HCT116 (cell line): ENCODE data around the gene ADGRD1.

ENCODE experiments used
- EZH2 ChIP-seq: fragments of 200-600 bp; sonication (generic); IDR thresholded peaks from 2 replicates; pipeline ENCODE4 v1.6.1; 2017; ENCODE audit warnings: antibody characterized with exemption, mixed run types
- POLR2AphosphoS5 ChIP-seq: IDR thresholded peaks from 2 replicates; pipeline ENCODE4 v1.6.1; 2011; ENCODE audit warnings: mild to moderate bottlenecking, low read depth, low read length, moderate library complexity
- TF ChIP-seq, protein P1 (sequence below), 3 experiments: fragments of 200-600 bp in 1 of 3; sonication (generic) in 1 of 3; IDR thresholded peaks in 2 of 3; conservative IDR thresholded peaks in 1 of 3; 2 replicates each; pipeline ENCODE4 v1.5.1; 2012 to 2017; ENCODE audit warnings: low read depth in 2 of 3, low read length in 2 of 3, antibody characterized with exemption in 1 of 3, borderline replicate concordance in 1 of 3, control low read depth in 1 of 3, mild to moderate bottlenecking in 1 of 3, mixed read lengths in 1 of 3, mixed run types in 1 of 3, moderate library complexity in 1 of 3; ENCODE audit not compliant: insufficient read depth in 1 of 3

DNA sequence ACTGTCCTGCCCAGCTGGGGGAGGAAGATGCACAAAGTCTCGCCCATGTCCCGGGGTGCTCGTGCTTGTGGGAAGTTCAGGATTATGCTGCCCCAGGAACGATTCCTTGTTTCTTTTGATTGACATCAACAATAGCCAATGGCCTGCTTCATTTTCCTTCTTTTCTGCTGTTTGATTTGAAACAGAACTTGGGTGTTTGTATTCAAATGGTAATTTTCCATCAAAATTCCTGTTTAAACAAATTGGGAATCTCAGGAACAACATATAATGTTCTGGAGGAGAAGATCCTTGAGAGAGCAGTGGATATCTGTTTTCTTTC is 97.4 kb downstream of the ADGRD1 start:
- TF ChIP-seq, protein P1, sequence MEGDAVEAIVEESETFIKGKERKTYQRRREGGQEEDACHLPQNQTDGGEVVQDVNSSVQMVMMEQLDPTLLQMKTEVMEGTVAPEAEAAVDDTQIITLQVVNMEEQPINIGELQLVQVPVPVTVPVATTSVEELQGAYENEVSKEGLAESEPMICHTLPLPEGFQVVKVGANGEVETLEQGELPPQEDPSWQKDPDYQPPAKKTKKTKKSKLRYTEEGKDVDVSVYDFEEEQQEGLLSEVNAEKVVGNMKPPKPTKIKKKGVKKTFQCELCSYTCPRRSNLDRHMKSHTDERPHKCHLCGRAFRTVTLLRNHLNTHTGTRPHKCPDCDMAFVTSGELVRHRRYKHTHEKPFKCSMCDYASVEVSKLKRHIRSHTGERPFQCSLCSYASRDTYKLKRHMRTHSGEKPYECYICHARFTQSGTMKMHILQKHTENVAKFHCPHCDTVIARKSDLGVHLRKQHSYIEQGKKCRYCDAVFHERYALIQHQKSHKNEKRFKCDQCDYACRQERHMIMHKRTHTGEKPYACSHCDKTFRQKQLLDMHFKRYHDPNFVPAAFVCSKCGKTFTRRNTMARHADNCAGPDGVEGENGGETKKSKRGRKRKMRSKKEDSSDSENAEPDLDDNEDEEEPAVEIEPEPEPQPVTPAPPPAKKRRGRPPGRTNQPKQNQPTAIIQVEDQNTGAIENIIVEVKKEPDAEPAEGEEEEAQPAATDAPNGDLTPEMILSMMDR (IDR thresholded peaks at IDR 0.05 in 2 of 3, conservative IDR thresholded peaks at IDR 0.05 in 1 of 3; ENCODE audit: borderline replicate concordance in 1 of 3, insufficient read depth in 1 of 3, low read depth in 2 of 3, low read length in 2 of 3), result no peak
- TF ChIP-seq POLR2AphosphoS5, result no peak
- no peak for TF ChIP-seq EZH2
